ENCODE data around the gene BPGM.
"Not testable (repeated sequence)": the region's sequence is repeated elsewhere in the genome, so short reads cannot be mapped to it uniquely, and the experiment has no call there.

BPGM gene

GRCh38 chr7:134665045-134665444 is 18.4 kb downstream of the BPGM start:
- DNase-seq (ENCODE audit: low spot score): not testable (repeated sequence)

GRCh38 chr7:134667899-134668298 is 21.2 kb downstream of the BPGM start:
- no peak for DNase-seq (ENCODE audit: low spot score)

DNA sequence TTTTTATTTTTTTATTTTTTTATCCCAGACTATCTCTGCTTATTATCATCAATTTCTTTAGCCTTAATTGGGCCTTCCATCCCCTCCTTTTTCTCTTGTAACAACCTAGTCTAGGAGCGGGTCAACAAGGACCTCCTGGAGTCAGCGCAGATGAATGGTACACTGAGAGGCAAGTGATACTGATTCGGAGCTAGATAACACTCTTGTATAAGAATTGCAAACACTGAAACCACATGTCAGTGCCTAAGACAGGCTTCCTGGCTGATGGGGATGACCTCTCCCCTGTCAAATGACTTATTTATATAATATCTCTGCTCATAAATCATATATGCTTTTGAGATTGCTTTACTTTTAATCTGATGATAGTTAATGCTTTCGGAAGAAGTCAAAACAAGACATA is 22.7 kb downstream of the BPGM start:
- no peak for DNase-seq (ENCODE audit: low spot score)

DNA sequence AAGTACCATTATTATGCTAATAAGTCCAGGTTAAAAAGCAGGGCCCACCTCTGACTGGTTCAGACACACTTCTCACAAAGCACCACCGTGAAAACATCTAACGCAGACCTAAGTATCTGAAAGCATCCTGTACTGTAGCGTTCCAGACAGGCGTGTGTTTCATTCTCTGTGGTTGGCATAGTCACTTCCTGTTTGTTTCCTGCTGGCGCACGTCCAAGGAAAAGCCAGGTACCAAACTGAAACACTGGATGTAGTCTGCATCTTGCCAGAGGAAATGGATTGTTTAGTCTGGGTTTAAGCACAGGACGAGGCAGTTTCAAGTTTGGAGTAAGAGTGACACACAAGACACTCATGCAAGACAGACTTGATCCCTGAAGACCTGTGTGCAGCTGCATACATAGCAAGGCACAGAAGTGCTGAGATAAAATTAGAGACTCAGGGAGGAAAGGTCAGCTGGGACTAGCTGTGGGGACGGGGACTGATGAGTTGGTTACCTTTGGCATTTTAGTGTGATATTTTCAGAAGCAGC is 23.3 kb downstream of the BPGM start:
- peak; percentile 50 for DNase-seq (ENCODE audit: low spot score)

- no peak for DNase-seq (ENCODE audit: low spot score)
These were observed 25.0 kb downstream of the BPGM start for GRCh38 chr7:134671609-134672008.

DNA sequence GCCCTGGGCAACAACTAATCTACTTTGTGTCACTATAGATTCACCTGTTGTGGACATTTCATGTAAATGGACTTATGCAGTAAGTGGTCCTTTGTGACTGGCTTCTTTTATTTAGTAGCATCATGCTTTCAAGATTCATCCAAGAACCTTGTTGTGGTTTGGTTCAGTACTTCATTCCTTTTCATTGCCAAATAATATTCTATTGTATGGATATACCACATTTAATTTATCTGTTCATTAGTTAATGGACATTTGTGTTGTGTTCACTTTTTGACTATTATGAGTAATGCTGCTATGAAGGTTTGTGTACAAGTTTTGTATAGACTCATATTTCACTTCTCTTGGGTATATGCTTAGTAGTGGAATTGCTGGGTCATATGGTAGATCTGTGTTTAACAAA is 27.8 kb downstream of the BPGM start:
- no peak for DNase-seq (ENCODE audit: low spot score)

DNA sequence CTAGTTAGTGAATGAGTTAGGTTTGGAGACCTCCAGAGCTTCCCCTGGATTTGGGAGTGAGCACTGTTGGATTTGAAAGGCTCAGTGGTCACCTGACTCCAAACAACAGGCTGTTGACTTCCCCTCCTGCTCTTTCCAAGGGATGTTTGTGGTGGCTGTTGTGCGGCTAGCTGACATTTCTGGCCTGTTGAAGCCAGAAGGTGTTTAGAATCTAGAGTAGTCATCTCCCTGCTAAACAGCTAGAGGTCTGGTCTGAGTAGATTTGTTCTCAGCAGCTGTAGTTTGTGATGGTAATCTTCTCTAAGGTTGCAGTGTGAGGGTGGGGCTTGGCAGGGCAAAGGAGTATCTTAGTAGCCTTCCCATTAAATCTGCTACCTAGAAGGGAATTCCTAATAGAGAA is 30.1 kb downstream of the BPGM start:
- DNase-seq (ENCODE audit: low spot score): no peak

GRCh38 chr7:134678115-134678514 is 31.5 kb downstream of the BPGM start:
- no peak for DNase-seq (ENCODE audit: low spot score)

DNA sequence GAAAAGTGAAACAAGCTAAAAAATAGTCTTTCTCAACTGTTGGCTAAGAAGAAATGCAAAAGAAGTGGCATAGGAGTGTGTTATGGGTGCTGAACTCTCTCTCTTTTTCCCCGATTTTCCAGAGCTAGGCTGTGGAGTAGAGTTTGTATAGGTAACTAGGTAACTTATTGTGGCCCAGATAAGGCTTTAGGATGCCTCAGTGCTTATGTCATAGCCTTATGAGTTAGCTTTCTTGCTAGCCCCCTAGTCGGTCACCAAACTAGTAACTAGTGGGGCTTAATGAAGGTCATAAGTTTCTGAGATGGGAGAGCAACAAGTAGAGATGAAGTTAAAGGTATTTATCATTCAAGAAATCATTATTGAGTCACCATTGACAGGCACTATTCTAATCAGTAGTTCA is 32.4 kb downstream of the BPGM start:
- no peak for DNase-seq (ENCODE audit: low spot score)

GRCh38 chr7:134684165-134684564 is 37.5 kb downstream of the BPGM start:
- no peak for DNase-seq (ENCODE audit: low spot score)

GRCh38 chr7:134685250-134685649 is 38.6 kb downstream of the BPGM start:
- no peak for DNase-seq (ENCODE audit: low spot score)

DNA sequence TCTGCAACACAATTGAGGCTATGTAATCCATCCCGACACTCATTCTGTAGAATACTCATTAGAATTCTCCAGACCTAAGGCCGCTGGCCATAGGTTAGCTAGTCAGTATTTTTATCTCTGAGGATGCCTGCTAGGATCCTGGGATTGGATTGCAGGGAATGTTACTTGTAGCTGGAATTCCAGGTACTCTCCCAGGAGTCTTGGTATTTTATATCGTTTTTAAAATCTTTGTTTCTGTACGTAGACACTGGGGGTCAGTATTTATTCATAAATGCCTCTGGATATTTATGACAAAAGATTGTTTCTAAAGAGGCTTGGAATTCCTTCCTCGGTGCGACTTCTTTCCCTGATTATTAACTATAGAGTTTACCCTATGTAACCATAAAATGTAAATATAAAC is 40.1 kb downstream of the BPGM start:
- no peak for DNase-seq (ENCODE audit: low spot score)

DNA sequence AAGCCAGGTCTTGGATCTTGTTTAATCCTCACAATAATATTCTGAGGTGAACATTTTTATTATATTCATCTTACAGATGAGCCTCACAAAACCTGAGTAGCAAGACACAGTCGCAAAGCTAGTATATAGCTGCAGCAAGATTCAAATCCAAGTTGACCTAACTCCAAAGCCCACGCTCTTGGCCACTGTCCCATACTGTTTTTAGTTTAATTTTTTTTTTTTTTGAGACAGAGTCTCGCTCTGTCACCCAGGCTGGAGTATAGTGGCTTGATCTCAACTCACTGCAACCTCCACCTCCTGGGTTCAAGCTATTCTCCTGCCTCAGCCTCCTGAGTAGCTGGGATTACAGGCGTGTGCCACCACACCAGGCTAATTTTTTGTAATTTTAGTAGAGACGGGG is 42.9 kb downstream of the BPGM start:
- not testable (repeated sequence) for DNase-seq (ENCODE audit: low spot score)

GRCh38 chr7:134690016-134690415 is 43.4 kb downstream of the BPGM start:
- peak; percentile 54 for DNase-seq (ENCODE audit: low spot score)

DNA sequence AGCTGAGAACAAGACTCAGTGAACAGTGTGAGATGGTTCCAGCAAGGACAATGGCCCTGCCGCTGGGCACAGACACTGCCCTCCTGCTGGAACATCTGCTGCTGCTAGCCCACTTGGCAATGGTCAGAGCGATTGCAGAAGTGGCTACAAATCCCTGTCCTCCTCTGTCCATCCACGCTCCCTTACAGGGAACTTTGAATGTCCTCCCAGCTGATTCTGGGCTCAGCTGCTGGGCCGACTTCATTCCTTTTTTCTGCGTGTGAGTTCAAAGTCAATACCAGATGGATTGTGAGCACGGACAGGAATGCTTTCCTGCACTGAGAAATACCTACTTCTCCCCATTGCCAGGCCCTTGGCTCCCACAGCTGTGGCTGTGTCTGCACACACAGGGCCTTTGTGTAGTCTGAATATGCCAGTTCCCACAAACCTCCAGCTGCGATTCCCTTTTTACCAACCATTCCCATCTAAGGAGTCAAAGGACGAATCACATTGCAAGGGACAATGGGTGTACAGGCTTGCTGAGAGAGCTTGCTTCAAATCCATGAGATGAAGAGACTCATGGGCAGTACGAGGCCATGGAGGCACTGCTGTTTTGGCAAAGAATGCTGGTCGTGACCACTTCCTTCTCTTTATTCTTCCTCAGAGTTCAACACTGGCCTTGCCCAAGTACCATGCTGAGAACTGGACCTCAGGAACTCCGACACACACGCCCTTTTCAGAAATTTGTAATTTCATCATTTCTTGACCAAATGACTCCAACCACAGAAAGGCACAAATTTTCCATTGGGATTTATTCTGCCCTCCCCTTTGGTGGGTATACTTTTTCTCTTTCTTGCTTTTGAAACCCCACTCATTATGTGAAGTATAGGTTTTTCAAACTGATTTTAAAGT is 44.2 kb downstream of the BPGM start:
- DNase-seq (ENCODE audit: low spot score): no peak

- DNase-seq (ENCODE audit: low spot score): no peak
These were observed 45.1 kb downstream of the BPGM start for GRCh38 chr7:134691546-134692343.

- DNase-seq (ENCODE audit: low spot score): no peak
These were observed 45.7 kb downstream of the BPGM start for GRCh38 chr7:134692344-134692705.

- DNase-seq (ENCODE audit: low spot score): peak; percentile 78
These were observed 46.6 kb downstream of the BPGM start for GRCh38 chr7:134693256-134693655.

GRCh38 chr7:134694299-134694698 is 47.6 kb downstream of the BPGM start:
- no peak for DNase-seq (ENCODE audit: low spot score)

- DNase-seq (ENCODE audit: low spot score): no peak
These were observed 48.1 kb downstream of the BPGM start for GRCh38 chr7:134694767-134695166.

DNA sequence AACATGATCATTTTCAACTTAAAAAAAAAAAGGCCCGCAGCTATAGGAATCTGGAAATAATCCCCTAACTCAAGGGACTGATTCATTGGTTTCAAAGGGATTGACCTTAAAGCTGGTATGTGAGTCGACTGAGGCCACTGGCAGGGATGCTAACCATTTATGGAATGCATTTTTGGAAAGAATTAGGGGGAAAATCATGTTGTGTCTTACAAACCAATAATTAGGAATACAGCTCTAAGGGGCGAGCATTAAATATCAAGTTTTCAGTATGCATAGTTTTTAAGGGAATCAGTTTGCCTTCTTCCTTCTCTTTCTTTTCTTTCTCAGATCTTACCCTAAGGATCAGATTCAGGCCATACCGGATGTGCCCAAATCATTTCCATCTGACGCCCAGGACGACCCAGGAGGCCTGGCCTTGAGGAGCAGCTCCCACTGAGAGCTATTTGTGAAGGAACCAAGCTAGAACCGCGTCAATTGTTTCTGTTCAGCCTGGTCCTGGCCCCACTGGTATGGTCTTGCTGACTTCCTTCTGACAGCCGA is 48.7 kb downstream of the BPGM start:
- DNase-seq (ENCODE audit: low spot score): peak; percentile 31

DNA sequence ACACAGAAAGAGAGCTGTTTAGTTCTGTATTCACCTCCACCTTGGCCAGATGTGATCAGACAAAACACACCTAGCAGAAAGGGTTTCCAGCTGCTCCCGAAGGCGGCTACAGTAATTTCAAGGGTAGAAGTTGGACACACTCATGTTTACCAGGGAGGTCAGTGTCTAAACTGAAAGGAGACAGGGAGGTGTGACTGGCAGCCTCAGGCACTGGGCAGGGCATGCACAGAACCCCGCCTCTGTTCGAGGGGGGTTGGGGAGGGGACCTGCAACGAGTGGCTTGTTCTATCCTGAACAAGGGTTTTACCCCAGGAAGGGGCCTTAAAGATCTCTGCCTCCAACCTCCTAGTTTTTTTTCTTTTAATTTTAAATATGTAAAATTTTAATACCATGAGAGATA is 49.6 kb downstream of the BPGM start:
- no peak for DNase-seq (ENCODE audit: low spot score)
